Measurements from ENCODE around the gene PYY.
"Not testable (repeated sequence)": the region's sequence is repeated elsewhere in the genome, so short reads cannot be mapped to it uniquely, and the experiment has no call there.

GRCh38 chr17:43972444-43973212, 18.9 kb upstream of the PYY start:
- TF ChIP-seq CTCF, POLR2A (IDR thresholded peaks at IDR 0.05): not testable (repeated sequence)

Data from Peyer's patch (tissue), 4 donors.